Activated T-helper 1 cell treated with anti-CD3 and anti-CD28 coated beads, Interleukin-12 subunit alpha, Interleukin-12 subunit beta, Interleukin-2, Interleukin-4 antibody, amounts not matched to agents 30 ng/mL and 10 ng/mL and 1 ng/mL, durations not matched to agents 14 hours and 24 hours and 36 hours (primary cell): ENCODE measurements around the gene THTPA. TPM values are rescaled to one million over a fixed set of nuclear protein-coding genes. Genes with fewer than 3 reads are reported as not detected.

Experiments used
- DNase-seq: peaks from one replicate; pipeline ENCODE4 v3.0.0; 2021; ENCODE audit warnings: low spot score
- H3K27ac Mint-ChIP-seq: one replicate; pipeline ENCODE4 v1.8.0; 2021; ENCODE audit warnings: mild to moderate bottlenecking, mixed read lengths
- H3K27me3 Mint-ChIP-seq: one replicate; pipeline ENCODE4 v1.8.0; 2022; ENCODE audit warnings: mild to moderate bottlenecking, moderate library complexity, mixed read lengths; ENCODE audit not compliant: insufficient read depth
- H3K36me3 Mint-ChIP-seq: one replicate; pipeline ENCODE4 v1.8.0; 2021; ENCODE audit warnings: low read depth, mixed read lengths
- H3K4me1 Mint-ChIP-seq: one replicate; pipeline ENCODE4 v1.8.0; 2021; ENCODE audit warnings: low read depth, mixed read lengths
- H3K4me3 Mint-ChIP-seq: one replicate; pipeline ENCODE4 v1.8.0; 2021; ENCODE audit warnings: mild to moderate bottlenecking, moderate library complexity, mixed read lengths
- H3K9me3 Mint-ChIP-seq: one replicate; pipeline ENCODE4 v1.8.0; 2021; ENCODE audit warnings: mixed read lengths
- intact Hi-C: fragments of 100-400 bp; cut with micrococcal nuclease; formaldehyde crosslinking; loops from one replicate; pipeline ENCODE4 v1.15.1; 2024
- total RNA-seq: library from RNA; stranded (reverse); gene quantifications from 2 replicates; pipeline ENCODE4 v1.2.3, GENCODE V29; 2022

Gene THTPA
- total RNA-seq, 1 donor from 2014 or later = 14.3 TPM

DNA sequence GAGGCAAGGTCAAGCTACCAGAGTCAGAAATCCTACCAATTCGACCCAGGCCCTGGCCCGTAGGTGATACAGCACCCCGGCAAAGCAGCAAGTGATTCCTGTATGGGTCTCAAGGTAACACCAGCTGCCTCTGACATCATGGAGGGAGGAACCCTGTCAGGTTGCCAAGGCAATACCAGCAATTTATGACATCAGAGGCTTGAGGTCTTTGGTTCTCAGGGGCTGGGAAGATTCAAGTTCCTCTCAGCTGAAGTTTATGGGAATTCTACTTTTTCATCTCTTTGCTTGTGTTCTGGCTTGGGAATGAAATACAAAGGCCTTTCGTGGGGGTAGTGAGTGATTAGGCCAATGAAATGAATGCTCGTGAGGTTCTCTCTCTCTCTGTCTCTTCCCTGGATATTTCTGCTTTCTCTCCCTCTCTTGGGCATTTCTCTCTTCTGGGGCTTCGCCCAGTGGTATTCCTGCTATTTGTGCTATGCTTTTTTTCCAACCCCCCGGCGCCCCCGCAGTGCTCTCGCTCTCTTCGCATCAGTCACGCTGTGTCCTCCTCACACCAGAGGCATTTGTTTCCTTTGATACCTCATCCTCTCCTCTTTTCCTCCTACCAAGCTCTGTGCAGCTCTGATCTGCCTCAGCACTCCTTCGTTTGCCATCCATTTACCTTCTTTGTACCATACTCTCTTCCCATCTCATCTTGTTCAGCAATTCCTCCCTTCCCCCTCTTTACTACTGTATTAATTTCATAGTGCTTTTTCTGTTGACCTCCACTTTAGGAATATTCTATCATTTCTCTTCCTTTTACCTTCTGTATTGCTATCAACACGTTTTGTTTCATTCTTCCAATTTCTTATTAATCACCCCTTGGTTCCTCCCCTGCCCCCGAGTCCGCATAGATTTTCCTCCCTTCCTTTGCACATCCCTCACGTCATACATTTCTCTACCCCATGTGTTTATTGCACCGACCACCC is 7.4 kb upstream of the THTPA start:
- intact Hi-C loops = no loop called here
- Mint-ChIP-seq H3K27me3 (no peaks in the 10 kb centered on the region), H3K4me1 (no peaks in the 10 kb centered on the region), H3K27ac (no peak overlapping the region), H3K36me3 (peaks cover 3% of the 10 kb centered on the region), H3K4me3 (no peak overlapping the region), H3K9me3 (no peaks in the 10 kb centered on the region)
- DNase-seq = no peak

DNA sequence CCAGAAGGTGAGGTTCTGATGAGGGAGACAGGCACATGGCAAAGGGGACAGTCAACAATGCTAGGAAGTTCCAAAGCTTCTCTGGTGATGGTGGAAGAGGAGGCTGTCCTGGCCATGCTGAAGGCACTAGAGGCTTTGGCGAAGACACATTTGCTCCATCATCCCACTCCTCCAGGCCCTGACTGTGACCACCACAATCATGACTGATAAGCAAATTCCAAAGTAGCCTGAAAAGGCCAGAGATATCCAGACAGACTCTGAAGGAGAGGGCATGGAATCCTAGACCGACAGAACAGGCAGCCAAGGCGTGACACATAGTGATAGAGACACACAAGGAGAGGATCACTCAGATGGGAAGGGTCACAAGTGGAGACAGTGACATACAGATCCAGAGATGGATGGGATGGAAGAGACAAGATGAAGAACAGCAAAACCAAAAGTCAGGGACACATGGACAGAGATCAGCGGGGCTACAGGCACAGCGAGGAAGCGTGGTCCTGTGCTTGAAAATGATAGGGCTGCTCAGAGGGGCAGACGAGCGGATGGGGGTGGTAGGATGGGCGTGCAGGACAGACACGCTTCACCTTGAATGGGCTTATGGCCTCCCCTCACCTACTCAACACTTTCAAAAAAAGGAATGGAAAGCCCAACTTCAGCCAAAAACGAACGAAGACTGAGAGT is 5.8 kb upstream of the THTPA start:
- Mint-ChIP-seq H3K4me1 (peaks cover 3% of the 10 kb centered on the region), H3K36me3 (peaks cover 2% of the 10 kb centered on the region), H3K9me3 (no peaks in the 10 kb centered on the region), H3K4me3 (no peak overlapping the region), H3K27ac (no peak overlapping the region), H3K27me3 (no peaks in the 10 kb centered on the region)
- no peak for DNase-seq
- intact Hi-C loops = loop anchor here (2.0 kb wide), 2 partner anchors 17 to 247 kb away; partner anchors contain the start of genes AP1G2 and PPP1R3E

DNA sequence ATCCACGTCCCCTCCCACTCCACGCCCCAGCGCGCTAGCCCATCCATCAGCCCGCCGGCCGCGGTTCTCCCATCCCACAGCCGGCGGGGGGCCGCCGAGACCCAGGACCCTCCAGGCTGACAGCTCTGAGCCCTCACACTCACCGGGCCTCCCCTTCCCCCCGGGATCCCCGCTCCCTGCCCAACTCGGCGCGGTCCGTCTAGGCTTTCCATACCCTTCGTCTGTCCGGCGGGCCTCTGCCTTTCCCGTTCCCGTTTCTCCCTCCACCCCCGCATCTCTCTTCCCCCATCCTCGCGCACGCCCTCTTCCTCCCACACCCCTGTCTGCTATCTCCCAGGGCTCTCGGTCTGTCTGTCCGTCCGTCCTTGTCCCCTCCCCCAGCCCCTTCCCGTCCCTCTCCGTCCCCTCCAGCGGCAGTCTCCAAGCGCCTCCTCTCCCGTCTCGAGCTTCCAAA is 5.2 kb upstream of the THTPA start:
- H3K27me3 Mint-ChIP-seq = no peaks in the 10 kb centered on the region
- DNase-seq = no peak
- peak overlapping the region; percentile 45 for H3K27ac Mint-ChIP-seq
- H3K9me3 Mint-ChIP-seq = no peaks in the 10 kb centered on the region
- H3K36me3 Mint-ChIP-seq = no peaks in the 10 kb centered on the region
- peaks cover 5% of the 10 kb centered on the region for H3K4me1 Mint-ChIP-seq
- intact Hi-C loops = loop anchor here (1.0 to 2.0 kb wide), 5 partner anchors 8 to 248 kb away; partner anchors contain the start of genes AP1G2, NGDN, PABPN1 and PPP1R3E
- no peak overlapping the region for H3K4me3 Mint-ChIP-seq

DNA sequence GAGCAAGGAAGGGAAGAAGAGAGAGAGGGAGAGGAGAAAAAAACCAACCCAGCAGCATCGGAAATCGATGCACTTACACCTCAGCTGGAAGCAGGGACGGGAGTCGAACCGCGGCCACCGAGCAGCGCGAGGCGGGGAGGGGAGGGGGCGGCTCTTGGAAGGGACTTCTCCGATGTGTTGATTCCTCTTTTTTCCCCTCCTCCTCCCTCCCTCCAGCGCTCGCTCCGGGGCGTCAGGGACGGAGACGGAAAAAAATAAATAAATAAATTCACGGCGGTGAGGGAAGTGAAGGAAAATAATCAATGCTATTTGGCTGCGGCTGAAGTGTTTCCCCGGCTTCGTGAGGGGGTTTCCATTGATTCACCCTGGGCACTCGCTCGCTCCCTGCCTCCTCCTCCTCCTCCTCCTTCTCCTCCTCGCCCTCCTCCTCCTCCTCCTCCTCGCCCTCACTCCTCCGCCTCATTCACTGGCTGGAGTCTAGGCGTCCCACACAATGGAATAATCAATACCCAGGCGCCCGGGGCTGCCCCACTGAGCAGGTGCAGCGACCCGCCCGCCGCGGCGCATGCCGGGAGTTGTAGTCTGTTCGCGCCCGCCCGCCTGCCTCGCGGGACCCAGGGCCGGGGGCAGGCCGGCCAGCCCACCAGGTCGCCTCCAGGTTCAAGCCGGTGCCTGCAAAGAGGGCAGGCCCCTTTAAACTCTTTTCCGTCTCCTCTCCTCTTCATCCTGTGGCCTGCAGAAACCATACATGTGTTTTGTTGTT is 4.6 kb upstream of the THTPA start, which contains the start of gene ZFHX2:
Gene ZFHX2, minus strand, starts transcription at position 500 of the 763 bp plus-strand sequence. CDS start 16,440 bp downstream, outside the sequence.
- no peaks in the 10 kb centered on the region for H3K36me3 Mint-ChIP-seq
- no peaks in the 10 kb centered on the region for H3K9me3 Mint-ChIP-seq
- peak within 1 kb of the TSS; percentile 38 for H3K4me3 Mint-ChIP-seq
- H3K27me3 Mint-ChIP-seq = no peaks in the 10 kb centered on the region
- H3K27ac Mint-ChIP-seq = peak within 1 kb of the TSS; percentile 95
- DNase-seq = peak; percentile 76
- H3K4me1 Mint-ChIP-seq = peaks cover 9% of the 10 kb centered on the region
- intact Hi-C loops = loop anchor here (1.0 to 2.0 kb wide), 5 partner anchors 8 to 249 kb away; partner anchors contain the start of genes AP1G2, NGDN, PABPN1 and PPP1R3E

DNA sequence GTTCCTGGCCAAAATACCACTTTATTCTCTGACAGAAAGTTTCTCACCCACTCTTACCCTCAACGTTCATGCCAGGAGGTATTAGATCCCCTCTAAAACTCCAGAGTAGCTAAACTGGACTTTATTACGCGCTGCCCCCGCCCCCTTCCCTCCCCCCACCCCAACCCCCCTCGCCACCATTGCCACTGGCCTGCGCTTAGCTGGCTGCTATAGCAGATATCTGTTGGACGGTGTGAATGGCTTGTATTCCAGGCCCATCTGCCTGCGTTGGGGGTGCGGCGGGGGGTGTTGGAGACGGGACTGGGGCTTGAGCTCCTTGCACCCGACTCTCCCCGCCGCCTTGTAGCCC is 564 bp upstream of the THTPA start:
- H3K4me3 Mint-ChIP-seq = peak overlapping the region; percentile 97
- no peak for DNase-seq
- peaks cover 20% of the 10 kb centered on the region for H3K36me3 Mint-ChIP-seq
- intact Hi-C loops = loop anchor here (1.0 to 5.0 kb wide), 2 partner anchors 86 to 557 kb away; partner anchors contain the start of genes DCAF11, NGDN and NRL
- no peaks in the 10 kb centered on the region for H3K9me3 Mint-ChIP-seq
- no peaks in the 10 kb centered on the region for H3K27me3 Mint-ChIP-seq
- peak overlapping the region; percentile 97 for H3K27ac Mint-ChIP-seq
- H3K4me1 Mint-ChIP-seq = peaks cover 31% of the 10 kb centered on the region

DNA sequence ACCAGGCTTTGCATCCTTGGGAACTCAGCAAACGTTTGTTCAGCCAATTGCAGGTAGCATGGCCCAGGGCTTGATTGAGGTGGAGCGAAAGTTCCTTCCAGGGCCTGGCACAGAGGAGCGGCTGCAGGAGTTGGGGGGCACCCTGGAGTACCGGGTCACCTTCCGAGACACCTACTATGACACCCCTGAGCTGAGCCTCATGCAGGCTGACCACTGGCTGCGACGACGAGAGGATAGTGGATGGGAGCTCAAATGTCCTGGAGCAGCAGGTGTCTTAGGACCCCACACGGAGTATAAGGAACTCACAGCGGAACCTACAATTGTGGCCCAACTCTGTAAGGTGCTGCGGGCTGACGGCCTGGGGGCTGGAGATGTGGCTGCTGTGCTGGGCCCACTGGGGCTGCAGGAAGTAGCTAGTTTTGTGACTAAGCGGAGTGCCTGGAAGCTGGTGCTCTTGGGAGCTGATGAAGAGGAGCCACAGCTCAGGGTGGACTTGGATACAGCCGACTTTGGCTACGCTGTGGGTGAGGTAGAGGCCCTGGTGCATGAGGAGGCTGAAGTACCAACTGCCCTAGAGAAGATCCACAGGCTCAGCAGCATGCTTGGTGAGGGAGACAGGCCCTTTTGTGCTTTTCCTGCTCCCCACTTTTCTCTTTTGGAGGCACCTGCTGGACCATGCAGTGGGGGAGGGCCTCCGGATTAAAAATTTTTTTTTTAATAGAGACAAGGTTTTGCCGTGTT is 799 bp downstream of the THTPA start:
- H3K9me3 Mint-ChIP-seq = no peaks in the 10 kb centered on the region
- no peak for DNase-seq
- H3K27me3 Mint-ChIP-seq = no peaks in the 10 kb centered on the region
- peaks cover 31% of the 10 kb centered on the region for H3K4me1 Mint-ChIP-seq
- intact Hi-C loops = loop anchor here (1.0 to 5.0 kb wide), 2 partner anchors 10 to 555 kb away; partner anchors contain the start of genes AP1G2, DCAF11 and NRL
- H3K36me3 Mint-ChIP-seq = peaks cover 29% of the 10 kb centered on the region
- H3K27ac Mint-ChIP-seq = peak overlapping the region; percentile 97
- H3K4me3 Mint-ChIP-seq = peak overlapping the region; percentile 97

DNA sequence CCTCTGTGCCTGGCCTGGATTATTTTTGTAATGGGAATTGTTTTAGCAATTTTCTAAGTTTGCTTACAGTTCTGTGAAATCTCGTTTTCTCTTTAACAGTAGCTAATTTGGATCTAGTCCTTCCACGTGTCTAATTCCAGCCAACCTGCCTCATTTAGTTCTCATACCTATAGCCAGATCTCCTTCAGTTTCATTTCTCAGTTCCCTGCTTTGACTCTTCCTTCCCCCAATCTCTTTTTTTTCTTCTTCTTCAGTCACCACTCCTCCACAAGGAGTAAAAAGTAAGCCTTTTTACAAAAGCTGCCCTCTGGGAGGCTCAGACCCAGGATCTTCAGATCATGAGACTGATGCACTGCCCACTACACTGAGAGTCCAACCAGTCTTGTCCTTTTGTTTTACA is 1.4 kb downstream of the THTPA start:
- Mint-ChIP-seq H3K4me1 (peaks cover 31% of the 10 kb centered on the region), H3K36me3 (peaks cover 30% of the 10 kb centered on the region), H3K9me3 (no peaks in the 10 kb centered on the region), H3K4me3 (peak overlapping the region; percentile 79), H3K27ac (peak overlapping the region; percentile 77), H3K27me3 (no peaks in the 10 kb centered on the region)
- no peak for DNase-seq
- intact Hi-C loops = loop anchor here (5.0 kb wide), 1 partner anchor 555 kb away; the partner anchor contains the start of genes DCAF11 and NRL

DNA sequence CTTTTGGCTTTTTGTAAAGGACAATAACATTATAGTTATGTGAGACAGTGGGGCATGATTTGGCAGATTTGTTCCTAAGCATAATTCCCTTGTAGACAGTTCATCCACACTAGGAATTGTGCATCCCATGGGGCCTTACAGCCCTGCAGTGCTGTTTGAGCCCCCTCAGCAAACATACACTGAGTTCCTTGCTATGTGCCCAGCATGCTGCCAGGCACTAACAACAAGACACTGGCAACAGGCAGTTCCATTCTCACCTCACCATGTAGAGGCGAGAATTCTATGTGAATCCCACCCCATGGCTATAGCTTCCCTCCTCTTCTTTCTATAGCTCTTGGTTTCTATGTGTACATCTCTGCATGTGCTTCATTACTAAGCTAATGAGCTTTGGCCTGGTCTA is 1.9 kb downstream of the THTPA start:
- intact Hi-C loops = loop anchor here (5.0 kb wide), 1 partner anchor 554 kb away; the partner anchor contains the start of genes DCAF11 and NRL

DNA sequence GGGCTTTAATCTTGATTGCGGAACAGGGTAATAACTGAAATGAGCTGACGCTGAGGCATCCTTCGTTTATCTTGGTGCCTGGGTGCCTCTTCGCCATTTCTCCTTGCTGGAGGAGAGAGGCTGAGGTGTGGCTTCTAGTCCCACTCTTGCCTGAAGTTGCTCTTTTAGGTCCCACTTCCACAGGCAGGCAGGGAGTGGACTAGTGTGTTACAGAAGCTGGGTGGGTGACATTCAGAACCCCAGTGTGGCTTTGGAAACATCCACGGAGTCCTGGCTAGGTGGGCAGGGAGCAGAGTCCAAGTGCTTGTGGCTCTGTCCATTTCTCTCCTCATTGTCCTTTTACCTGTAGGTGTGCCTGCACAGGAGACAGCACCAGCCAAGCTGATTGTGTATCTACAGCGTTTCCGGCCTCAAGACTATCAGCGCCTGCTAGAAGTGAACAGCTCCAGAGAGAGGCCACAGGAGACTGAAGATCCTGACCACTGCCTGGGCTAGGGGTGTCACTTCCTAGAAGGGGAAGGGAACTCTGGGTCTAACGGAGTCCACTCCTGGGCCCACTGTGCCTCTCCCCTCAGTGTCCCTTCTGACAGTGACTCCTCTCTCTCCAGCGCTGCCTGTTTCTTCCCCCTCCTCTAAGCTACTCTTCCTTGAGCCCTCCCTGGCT is 2.4 kb downstream of the THTPA start:
- Mint-ChIP-seq H3K36me3 (peaks cover 36% of the 10 kb centered on the region), H3K4me1 (peaks cover 39% of the 10 kb centered on the region), H3K27ac (peak overlapping the region; percentile 29), H3K27me3 (no peaks in the 10 kb centered on the region), H3K9me3 (no peaks in the 10 kb centered on the region), H3K4me3 (peak overlapping the region; percentile 79)
- intact Hi-C loops = loop anchor here (1.0 to 5.0 kb wide), 2 partner anchors 7 to 554 kb away; partner anchors contain the start of genes DCAF11, NRL and ZFHX2
- no peak for DNase-seq

More for the DNA sequence above, 1.9 kb downstream of the THTPA start:
- no peak for DNase-seq
- H3K27me3 Mint-ChIP-seq = no peaks in the 10 kb centered on the region
- peak overlapping the region; percentile 77 for H3K27ac Mint-ChIP-seq
- H3K4me1 Mint-ChIP-seq = peaks cover 34% of the 10 kb centered on the region
- peaks cover 33% of the 10 kb centered on the region for H3K36me3 Mint-ChIP-seq
- H3K4me3 Mint-ChIP-seq = peak overlapping the region; percentile 79
- H3K9me3 Mint-ChIP-seq = no peaks in the 10 kb centered on the region

DNA sequence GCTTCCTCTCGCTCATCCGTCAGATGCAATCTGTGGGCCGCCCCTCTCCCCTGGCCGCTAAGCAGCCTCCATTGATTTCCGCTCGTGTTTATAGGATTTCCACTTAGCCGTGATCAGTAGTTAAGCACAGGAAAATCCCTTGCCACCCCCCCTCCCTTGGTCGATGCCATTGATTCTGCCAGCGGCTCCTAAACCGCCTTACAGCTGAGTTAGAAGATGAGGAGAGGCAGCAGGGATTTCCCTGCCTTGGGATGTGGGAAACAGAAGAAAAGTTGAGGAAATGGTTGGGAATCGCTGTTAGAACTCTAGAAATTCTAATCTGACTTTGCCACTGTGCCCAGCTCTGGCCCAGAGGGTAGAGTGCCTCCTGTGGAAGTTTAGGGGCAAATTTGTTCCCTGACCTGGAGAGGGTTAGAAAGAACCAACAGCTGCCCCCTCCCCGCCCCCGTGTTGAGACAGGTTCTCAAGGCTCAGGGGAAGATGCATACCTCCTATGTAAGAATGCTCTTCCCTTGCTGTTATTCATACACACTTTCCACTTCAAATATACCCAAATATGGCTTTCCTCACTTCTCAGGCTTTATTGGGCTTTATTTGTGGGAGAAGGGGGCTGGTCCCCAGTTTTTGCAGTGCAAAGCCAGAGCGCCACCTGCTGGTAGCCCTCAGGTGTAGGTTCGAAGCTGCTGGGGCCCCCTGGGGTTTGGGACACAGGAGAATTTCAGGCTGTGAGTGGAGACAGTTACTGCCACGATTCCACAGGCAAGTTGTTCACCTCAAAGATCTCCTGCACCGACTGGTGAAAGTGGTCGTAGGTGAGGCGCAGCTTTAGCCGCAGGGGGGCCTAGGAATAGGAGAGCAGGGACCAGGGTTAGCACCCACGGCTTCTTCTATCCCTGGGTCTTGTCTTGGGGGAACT is 3.2 kb downstream of the THTPA start:
- H3K27ac Mint-ChIP-seq = peak overlapping the region; percentile 29

More for the DNA sequence above, 3.2 kb downstream of the THTPA start:
- Mint-ChIP-seq H3K27me3 (no peaks in the 10 kb centered on the region), H3K4me3 (peak overlapping the region; percentile 42), H3K9me3 (no peaks in the 10 kb centered on the region), H3K36me3 (peaks cover 41% of the 10 kb centered on the region), H3K4me1 (peaks cover 39% of the 10 kb centered on the region)
- peak; percentile 47 for DNase-seq
- intact Hi-C loops = loop anchor here (1.0 to 5.0 kb wide), 2 partner anchors 8 to 553 kb away; partner anchors contain the start of genes DCAF11, NRL and ZFHX2
